GM10847 (cell line): ENCODE results near the gene MRPL36.
A peak's percentile ranks its signal among the peaks of the same experiment; 100 is the strongest.

Source experiments
- POLR2A ChIP-seq: IDR thresholded peaks from 2 replicates; pipeline ENCODE4 v1.6.1; 2011; ENCODE audit not compliant: insufficient read length; ENCODE audit errors: extremely low read depth

MRPL36 gene

GRCh38 chr5:1799602-1800471, at the start of gene MRPL36:
TSS of gene MRPL36 (minus strand) at chr5:1799837. CDS start at chr5:1798935, 902 bp downstream.
- peak; percentile 53 for TF ChIP-seq POLR2A

GRCh38 chr5:1847611-1848010, 48.0 kb upstream of the MRPL36 start:
- no peak for TF ChIP-seq POLR2A

GRCh38 chr5:1847056-1847455, 47.4 kb upstream of the MRPL36 start:
- no peak for TF ChIP-seq POLR2A

- no peak for TF ChIP-seq POLR2A
Measured at GRCh38 chr5:1846583-1846982, 46.9 kb upstream of the MRPL36 start.

- TF ChIP-seq POLR2A: no peak
Measured at GRCh38 chr5:1845696-1846095, 46.1 kb upstream of the MRPL36 start.

- no peak for TF ChIP-seq POLR2A
Measured at GRCh38 chr5:1844708-1845436, 45.2 kb upstream of the MRPL36 start.

- no peak for TF ChIP-seq POLR2A
Measured at GRCh38 chr5:1842004-1842819, 42.6 kb upstream of the MRPL36 start.

- TF ChIP-seq POLR2A: no peak
Measured at GRCh38 chr5:1840741-1841521, 41.3 kb upstream of the MRPL36 start.

GRCh38 chr5:1840071-1840547, 40.5 kb upstream of the MRPL36 start:
- TF ChIP-seq POLR2A: no peak

GRCh38 chr5:1838013-1838412, 38.4 kb upstream of the MRPL36 start:
- TF ChIP-seq POLR2A: no peak

- TF ChIP-seq POLR2A: no peak
Measured at GRCh38 chr5:1836891-1837880, 37.5 kb upstream of the MRPL36 start.

- TF ChIP-seq POLR2A: no peak
Measured at GRCh38 chr5:1836176-1836890, 36.7 kb upstream of the MRPL36 start.

- no peak for TF ChIP-seq POLR2A
Measured at GRCh38 chr5:1835431-1835830, 35.8 kb upstream of the MRPL36 start.
